Measurements from ENCODE around the gene FBN1. TPM values are rescaled to one million over a fixed set of nuclear protein-coding genes. Genes with fewer than 3 reads are reported as not detected.

The FBN1 gene
- total RNA-seq, 4 donors from 2014 or later, result 153 to 266 (median 203) TPM

DNA sequence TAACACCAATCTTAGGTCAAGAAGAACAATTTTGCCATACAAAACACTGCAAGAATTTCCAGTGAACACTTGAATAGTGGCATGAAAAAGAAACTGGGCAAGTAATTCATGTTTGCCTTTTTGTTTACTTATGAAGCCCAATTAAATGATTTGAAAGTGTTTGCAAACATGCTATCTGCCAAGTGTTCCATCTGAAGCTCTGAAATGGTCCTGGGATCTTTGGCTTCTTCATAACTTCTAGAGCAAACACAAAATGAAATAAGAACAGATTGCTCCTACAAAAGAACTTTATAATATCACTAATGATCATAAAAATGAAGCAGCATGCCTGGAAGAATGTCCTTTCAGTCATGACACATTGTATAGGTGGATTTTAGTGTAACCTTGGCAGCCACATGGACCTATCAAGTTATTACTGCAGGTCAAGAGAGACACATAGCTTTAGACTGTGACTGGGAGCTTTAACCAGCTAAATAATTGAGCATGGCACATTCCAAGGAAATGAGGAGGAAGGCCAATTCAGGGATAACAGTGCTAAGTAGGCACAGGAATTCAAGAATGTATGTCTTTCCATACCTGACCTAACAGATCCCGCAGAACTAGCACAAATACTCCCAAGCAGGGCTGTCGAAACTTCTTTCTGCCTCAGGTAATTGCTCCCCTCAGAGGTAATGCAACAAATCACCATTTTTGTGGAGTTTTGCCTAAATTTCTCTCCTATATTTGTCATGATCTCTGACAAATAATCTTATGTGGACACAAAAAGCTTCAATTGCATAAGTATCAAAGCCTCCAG lies 169.7 kb downstream of the FBN1 start:
- no peaks in the 10 kb centered on the region for H3K9me3 ChIP-seq
- peaks cover under 1 to 70% of the 10 kb centered on the region in 2 donors for H3K36me3 ChIP-seq
- peaks cover 3 to 33% (median 7%) of the 10 kb centered on the region in 3 donors for H3K4me1 ChIP-seq
- no peak for ATAC-seq
- peak overlapping the region in 1 of 4 donors; percentile 1 for H3K27ac ChIP-seq
- H3K27me3 ChIP-seq, result no peaks in the 10 kb centered on the region
- no peak overlapping the region for H3K4me3 ChIP-seq
- no peak for TF ChIP-seq POLR2A (IDR thresholded peaks at IDR 0.05)
- TF ChIP-seq EP300 (IDR thresholded peaks at IDR 0.05), result no peak
- TF ChIP-seq POLR2AphosphoS5 (IDR thresholded peaks at IDR 0.05), result no peak
- TF ChIP-seq, protein P1, sequence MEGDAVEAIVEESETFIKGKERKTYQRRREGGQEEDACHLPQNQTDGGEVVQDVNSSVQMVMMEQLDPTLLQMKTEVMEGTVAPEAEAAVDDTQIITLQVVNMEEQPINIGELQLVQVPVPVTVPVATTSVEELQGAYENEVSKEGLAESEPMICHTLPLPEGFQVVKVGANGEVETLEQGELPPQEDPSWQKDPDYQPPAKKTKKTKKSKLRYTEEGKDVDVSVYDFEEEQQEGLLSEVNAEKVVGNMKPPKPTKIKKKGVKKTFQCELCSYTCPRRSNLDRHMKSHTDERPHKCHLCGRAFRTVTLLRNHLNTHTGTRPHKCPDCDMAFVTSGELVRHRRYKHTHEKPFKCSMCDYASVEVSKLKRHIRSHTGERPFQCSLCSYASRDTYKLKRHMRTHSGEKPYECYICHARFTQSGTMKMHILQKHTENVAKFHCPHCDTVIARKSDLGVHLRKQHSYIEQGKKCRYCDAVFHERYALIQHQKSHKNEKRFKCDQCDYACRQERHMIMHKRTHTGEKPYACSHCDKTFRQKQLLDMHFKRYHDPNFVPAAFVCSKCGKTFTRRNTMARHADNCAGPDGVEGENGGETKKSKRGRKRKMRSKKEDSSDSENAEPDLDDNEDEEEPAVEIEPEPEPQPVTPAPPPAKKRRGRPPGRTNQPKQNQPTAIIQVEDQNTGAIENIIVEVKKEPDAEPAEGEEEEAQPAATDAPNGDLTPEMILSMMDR (IDR thresholded peaks at IDR 0.05), result no peak
- WGBS, 2 donors (ENCODE audit: low coverage in 1 of 2), result 94% methylated on average over 2 of the region's 2 CpGs; no CpG with 5 or more reads in 1 of the 2 donors

DNA sequence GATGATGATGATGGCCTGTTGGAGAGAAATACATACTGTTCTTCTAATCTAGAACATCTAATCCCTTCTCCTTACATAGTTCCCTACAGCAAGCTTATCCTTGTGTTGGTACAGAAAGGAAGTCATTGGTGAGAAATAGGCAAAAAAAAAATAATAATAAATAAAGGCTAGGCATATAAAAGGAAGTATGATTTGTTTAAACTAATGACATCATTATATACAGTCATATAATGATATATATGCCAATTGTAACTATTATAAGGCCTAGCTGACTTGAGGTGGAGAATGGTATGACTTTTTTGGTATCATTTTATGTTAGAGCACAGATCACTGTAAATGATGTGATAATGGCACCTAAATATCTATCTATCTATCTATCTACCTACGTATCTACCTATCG lies 171.8 kb downstream of the FBN1 start:
- no peak overlapping the region for H3K4me3 ChIP-seq
- no peaks in the 10 kb centered on the region for H3K27me3 ChIP-seq
- H3K4me1 ChIP-seq, result peaks cover 3 to 45% (median 7%) of the 10 kb centered on the region in 3 donors
- no peak for ATAC-seq
- TF ChIP-seq, protein P1 (IDR thresholded peaks at IDR 0.05), result no peak
- TF ChIP-seq POLR2A (IDR thresholded peaks at IDR 0.05) (no peak), POLR2AphosphoS5 (IDR thresholded peaks at IDR 0.05) (no peak), EP300 (IDR thresholded peaks at IDR 0.05) (no peak)
- peaks cover 3 to 74% of the 10 kb centered on the region in 2 donors for H3K36me3 ChIP-seq
- peak overlapping the region in 1 of 4 donors; percentile 3 for H3K27ac ChIP-seq
- 85 to 100% methylated on average over 2 of the region's 2 CpGs for WGBS, 2 donors (ENCODE audit: low coverage in 1 of 2)
- no peaks in the 10 kb centered on the region for H3K9me3 ChIP-seq

DNA sequence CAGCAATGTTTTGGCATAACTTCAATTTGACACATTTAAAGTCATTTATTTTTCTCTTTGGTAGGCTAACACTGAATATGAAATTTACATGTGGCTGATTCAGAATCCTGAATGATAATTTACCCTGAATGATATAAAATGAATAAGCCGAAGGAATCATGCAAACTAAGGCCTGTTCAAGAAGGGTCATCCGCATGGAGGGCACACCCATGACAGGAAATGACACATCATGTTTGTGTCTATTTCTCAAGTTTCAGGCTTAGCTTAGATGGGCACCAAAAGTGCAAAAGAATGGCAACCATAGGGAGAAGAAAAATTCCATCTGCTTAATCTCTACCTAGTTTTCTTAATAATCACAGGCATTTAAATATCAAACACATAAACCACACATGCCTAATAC lies 172.8 kb downstream of the FBN1 start:
- H3K27me3 ChIP-seq, result no peaks in the 10 kb centered on the region
- peaks cover 3 to 75% of the 10 kb centered on the region in 2 donors for H3K36me3 ChIP-seq
- 45 to 71% methylated on average over 2 of the region's 2 CpGs for WGBS, 2 donors (ENCODE audit: low coverage in 1 of 2)
- no peak for TF ChIP-seq EP300 (IDR thresholded peaks at IDR 0.05)
- TF ChIP-seq POLR2AphosphoS5 (IDR thresholded peaks at IDR 0.05), result peak; percentile 12
- H3K4me1 ChIP-seq, result peaks cover 3 to 39% (median 7%) of the 10 kb centered on the region in 3 donors
- H3K9me3 ChIP-seq, result no peaks in the 10 kb centered on the region
- H3K27ac ChIP-seq, result peak overlapping the region in 3 of 4 donors; percentile 17 to 73 (median 53)
- no peak overlapping the region for H3K4me3 ChIP-seq
- ATAC-seq, result no peak

DNA sequence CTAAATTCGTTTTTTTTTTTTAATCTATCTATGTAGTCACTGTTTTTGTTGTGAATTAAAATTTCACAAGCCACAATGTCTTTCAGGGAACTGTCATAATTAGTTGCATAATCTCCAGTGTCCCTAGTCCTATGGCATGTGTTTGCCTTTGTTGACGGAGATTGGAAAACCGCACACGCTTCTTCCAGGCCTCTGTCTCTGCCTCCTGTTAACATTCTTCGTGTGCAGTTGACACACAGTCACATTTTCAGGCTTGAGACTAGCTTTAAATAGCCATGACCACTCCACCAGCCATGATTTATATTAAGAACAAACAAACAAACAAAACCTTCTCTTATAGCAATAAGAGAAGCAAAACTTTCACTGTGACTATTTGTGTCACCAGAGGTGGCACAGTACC lies 174.4 kb downstream of the FBN1 start:
- Histone ChIP-seq H3K27me3 (no peaks in the 10 kb centered on the region), H3K9me3 (no peaks in the 10 kb centered on the region), H3K4me1 (peaks cover 3 to 51% (median 7%) of the 10 kb centered on the region in 3 donors), H3K36me3 (peaks cover 3 to 87% of the 10 kb centered on the region in 2 donors), H3K27ac (peak overlapping the region; percentile 17 to 73 (median 54)), H3K4me3 (no peak overlapping the region)
- 47 to 57% methylated on average over 5 of the region's 5 CpGs for WGBS, 2 donors (ENCODE audit: low coverage in 1 of 2)
- ATAC-seq, result peak; percentile 40
- TF ChIP-seq EP300 (IDR thresholded peaks at IDR 0.05), result no peak
- TF ChIP-seq, protein P1 (IDR thresholded peaks at IDR 0.05), result no peak
- TF ChIP-seq POLR2A (IDR thresholded peaks at IDR 0.05), result no peak
- TF ChIP-seq POLR2AphosphoS5 (IDR thresholded peaks at IDR 0.05), result no peak

DNA sequence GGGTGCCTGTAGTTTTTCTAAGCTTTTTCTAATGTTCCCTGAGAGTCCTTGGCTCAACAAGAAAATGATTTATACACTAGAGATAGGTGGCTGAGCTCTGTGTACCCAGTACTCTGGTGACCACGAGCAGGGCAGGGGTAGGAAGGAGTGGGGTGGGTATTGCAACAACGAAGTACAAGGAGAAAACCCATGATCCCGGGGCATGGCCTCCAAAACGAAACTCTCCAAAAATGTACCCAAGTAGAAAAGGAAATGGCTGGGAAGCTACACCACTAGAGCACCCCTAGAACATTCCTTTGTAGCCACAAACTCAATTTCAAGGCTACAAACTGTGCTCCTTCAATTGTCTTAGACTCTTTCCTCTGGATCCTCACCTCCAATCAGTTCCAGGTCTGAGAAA lies 175.4 kb downstream of the FBN1 start:
- Histone ChIP-seq H3K27me3 (no peaks in the 10 kb centered on the region), H3K27ac (peak overlapping the region in 2 of 4 donors; percentile 17 to 53), H3K4me1 (peaks cover 3 to 56% (median 7%) of the 10 kb centered on the region in 3 donors), H3K4me3 (no peak overlapping the region), H3K36me3 (peaks cover 3 to 91% of the 10 kb centered on the region in 2 donors), H3K9me3 (no peaks in the 10 kb centered on the region)
- ATAC-seq, result no peak
- no peak for TF ChIP-seq POLR2AphosphoS5 (IDR thresholded peaks at IDR 0.05)
- TF ChIP-seq, protein P1 (IDR thresholded peaks at IDR 0.05), result no peak
- TF ChIP-seq POLR2A (IDR thresholded peaks at IDR 0.05), result no peak
- no peak for TF ChIP-seq EP300 (IDR thresholded peaks at IDR 0.05)
- 92 to 94% methylated on average over 4 of the region's 4 CpGs for WGBS, 2 donors (ENCODE audit: low coverage in 1 of 2)
